HepG2 (cell line): ENCODE data around the gene DHRS11. TPM values are rescaled to one million over a fixed set of nuclear protein-coding genes. Genes with fewer than 3 reads are reported as not detected.

ENCODE experiments used
- ATAC-seq: fragments of 200-7000 bp; cut with Tn5 transposase; 3 replicates; pipeline ENCODE4 v1.9.1; 2020; ENCODE audit warnings: mild to moderate bottlenecking, moderate library complexity
- BruUV-seq: library from RNA; stranded (reverse); fragments of 400-500 nt; replicated peaks from 2 replicates; lab custom pipeline; 2021; lab: Mats Ljungman, UMichigan
- CTCF ChIA-PET: fragments of 300-600 bp; formaldehyde crosslinking; extraction: SDS; loops from one replicate; lab custom pipeline; 2021; ENCODE audit warnings: low total read pairs, inconsistent platforms, low intra/inter-chr PET ratio; lab: Yijun Ruan, JAX
- POLR2A ChIA-PET: fragments of 350-600 bp; sonication (Branson Sonifier 250); formaldehyde crosslinking; loops from one replicate; lab custom pipeline; 2020; ENCODE audit warnings: antibody characterized with exemption, inconsistent platforms; lab: Yijun Ruan, JAX
- DNase-seq: peaks from one replicate; pipeline ENCODE4 v3.0.0-alpha.2; 2015; ENCODE audit warnings: low spot score
- FAIRE-seq: peaks from 3 replicates; lab custom pipeline; 2011; peaks lifted over from hg19 to GRCh38; lab: Jason Lieb, UNC
- H2AFZ ChIP-seq: one replicate; pipeline ENCODE4 v1.6.1; 2011; ENCODE audit warnings: low read length, inconsistent platforms
- H3K27ac ChIP-seq: fragments of 300-600 bp; 3 replicates; pipeline ENCODE4 v1.8.0; 2011; ENCODE audit warnings: mixed run types, mild to moderate bottlenecking, mixed read lengths, low read length, inconsistent platforms; ENCODE audit not compliant: insufficient read depth; ENCODE audit errors: extremely low read length
- H3K27me3 ChIP-seq, 2 experiments: fragments of 200-600 bp in 1 of 2; 2 replicates in 1 of 2; 3 replicates in 1 of 2; pipeline versions ENCODE4 v1.6.0 to v1.8.0; 2011; ENCODE audit warnings: low read length in 2 of 2, mild to moderate bottlenecking in 2 of 2, moderate library complexity in 2 of 2, inconsistent platforms in 1 of 2; ENCODE audit not compliant: insufficient read depth in 2 of 2, control insufficient read depth in 1 of 2
- H3K36me3 ChIP-seq, 2 experiments: fragments of 200-600 bp in 1 of 2; replicated peaks in 1 of 2; 2 replicates in 1 of 2; 3 replicates in 1 of 2; pipeline versions ENCODE4 v1.5.1 to v1.8.0; 2011; ENCODE audit warnings: low read length in 2 of 2, inconsistent platforms in 1 of 2; ENCODE audit not compliant: insufficient read depth in 2 of 2, control insufficient read depth in 1 of 2
- H3K4me1 ChIP-seq: 2 replicates; pipeline ENCODE4 v1.5.1; 2012; ENCODE audit warnings: low read length, inconsistent platforms; ENCODE audit not compliant: insufficient read depth
- H3K4me2 ChIP-seq: 2 replicates; pipeline ENCODE4 v1.6.0; 2011; ENCODE audit warnings: low read depth, low read length, inconsistent platforms
- H3K4me3 ChIP-seq, 3 experiments: fragments of 200-600 bp in 1 of 3; sonication (generic), shearing (Covaris generic) in 1 of 3; replicated peaks in 1 of 3; 2 replicates each; pipeline ENCODE4 v1.5.1; 2011 to 2016; ENCODE audit warnings: low read length in 3 of 3, inconsistent platforms in 2 of 3, low read depth in 2 of 3, mild to moderate bottlenecking in 2 of 3, control low read depth in 1 of 3, mixed read lengths in 1 of 3; ENCODE audit not compliant: insufficient read depth in 1 of 3
- H3K79me2 ChIP-seq: one replicate; pipeline ENCODE4 v1.6.1; 2011; ENCODE audit warnings: low read length, inconsistent platforms; ENCODE audit not compliant: insufficient read depth
- H3K9ac ChIP-seq: 2 replicates; pipeline ENCODE4 v1.6.0; 2011; ENCODE audit warnings: mild to moderate bottlenecking, low read depth, low read length, inconsistent platforms; ENCODE audit not compliant: insufficient read depth
- H3K9me3 ChIP-seq: 2 replicates; pipeline ENCODE4 v1.5.1; 2012; ENCODE audit warnings: mild to moderate bottlenecking, low read length
- H4K20me1 ChIP-seq: 2 replicates; pipeline ENCODE4 v1.6.0; 2011; ENCODE audit warnings: inconsistent platforms, mild to moderate bottlenecking, low read length, moderate library complexity; ENCODE audit not compliant: insufficient read depth
- AGO1 ChIP-seq: fragments of 200-400 bp; formaldehyde crosslinking; IDR thresholded peaks from 2 replicates; pipeline ENCODE4 v1.6.1; 2017; ENCODE audit warnings: mild to moderate bottlenecking, low read depth, low read length, moderate library complexity; ENCODE audit not compliant: poor library complexity, severe bottlenecking
- BRF2 ChIP-seq: sonication (generic); formaldehyde crosslinking; IDR thresholded peaks from 2 replicates; pipeline ENCODE4 v1.8.1; 2022; ENCODE audit warnings: mild to moderate bottlenecking, missing genetic modification reagents
- HINFP ChIP-seq: sonication (generic); formaldehyde crosslinking; IDR thresholded peaks from 2 replicates; pipeline ENCODE4 v1.4.0; 2020; ENCODE audit warnings: low read depth, mild to moderate bottlenecking, missing genetic modification reagents
- JDP2 ChIP-seq: sonication (generic); formaldehyde crosslinking; IDR thresholded peaks from 2 replicates; pipeline ENCODE4 v1.8.1; 2022; ENCODE audit warnings: missing genetic modification reagents, borderline replicate concordance
- KDM2A ChIP-seq: sonication (generic); formaldehyde crosslinking; IDR thresholded peaks from 2 replicates; pipeline ENCODE4 v1.4.0; 2020; ENCODE audit warnings: low read depth, missing genetic modification reagents, borderline replicate concordance
- KDM4B ChIP-seq: sonication (generic); formaldehyde crosslinking; IDR thresholded peaks from 2 replicates; pipeline ENCODE4 v1.4.0; 2020; ENCODE audit warnings: missing genetic modification reagents
- NFYB ChIP-seq: sonication (generic); formaldehyde crosslinking; IDR thresholded peaks from 2 replicates; pipeline ENCODE4 v1.4.0; 2020; ENCODE audit warnings: missing genetic modification reagents
- RBFOX2 ChIP-seq: fragments of 200-400 bp; formaldehyde crosslinking; IDR thresholded peaks from 2 replicates; pipeline ENCODE4 v1.6.1; 2017; ENCODE audit warnings: low read depth, mild to moderate bottlenecking, low read length
- TGIF2 ChIP-seq: IDR thresholded peaks from 2 replicates; pipeline ENCODE4 v1.6.1; 2016; ENCODE audit warnings: control low read depth, missing compliant biosample characterization
- ZBTB40 ChIP-seq, 2 experiments: fragments of 450-650 bp in 1 of 2; sonication (generic) in 1 of 2; formaldehyde crosslinking in 1 of 2; IDR thresholded peaks; 2 replicates each; pipeline versions ENCODE4 v1.6.1 to v1.8.0; 2016 to 2022; ENCODE audit warnings: antibody characterized with exemption in 1 of 2, mild to moderate bottlenecking in 1 of 2, missing genetic modification reagents in 1 of 2
- ZFP36L2 ChIP-seq: sonication (generic); formaldehyde crosslinking; IDR thresholded peaks from 2 replicates; pipeline ENCODE4 v1.4.0; 2020; ENCODE audit warnings: missing genetic modification reagents
- ZFP82 ChIP-seq: sonication (generic); formaldehyde crosslinking; IDR thresholded peaks from 2 replicates; pipeline ENCODE4 v1.5.1; 2020; ENCODE audit warnings: mild to moderate bottlenecking, missing genetic modification reagents, borderline replicate concordance
- ZNF333 ChIP-seq: sonication (generic); formaldehyde crosslinking; IDR thresholded peaks from 2 replicates; pipeline ENCODE4 v1.4.0; 2020; ENCODE audit warnings: mild to moderate bottlenecking, missing genetic modification reagents, borderline replicate concordance
- ZNF350 ChIP-seq: sonication (generic); formaldehyde crosslinking; IDR thresholded peaks from 2 replicates; pipeline ENCODE4 v1.4.0; 2020; ENCODE audit warnings: mild to moderate bottlenecking, low read depth, missing genetic modification reagents, borderline replicate concordance
- WGBS: methylation state at CpG from one replicate; pipeline ENCODE4 v1.1.6; 2017; ENCODE audit warnings: low lambda C conversion rate; 5-methylcytosine and 5-hydroxymethylcytosine counted together
- in situ Hi-C: cut with HindIII; loops from 2 replicates; pipeline ENCODE4 v1.10.0; 2017; ENCODE audit warnings: low pct_unique_long_range_greater_than_20kb; ENCODE audit not compliant: extremely low pct_ligation_motif_present
- intact Hi-C: fragments of 100-400 bp; cut with micrococcal nuclease; formaldehyde crosslinking; loops from one replicate; pipeline ENCODE4 v1.10.0; 2022; ENCODE audit not compliant: unreplicated experiment
- polyA plus RNA-seq, 8 experiments: library from polyadenylated mRNA; depleted of rRNA in 3 of 8; stranded (reverse) in 7 of 8; unstranded in 1 of 8; fragments of >200 nt; fragmentation: Illumina TruSeq in 4 of 8; extraction: Trizol in 4 of 8; gene quantifications; 2 replicates each; pipeline versions ENCODE4 v1.2.1 to v1.2.3, GENCODE V29; 2011 to 2016; ENCODE audit warnings: low read depth in 4 of 8, missing spikeins in 1 of 8, mixed read lengths in 1 of 8; ENCODE audit not compliant: insufficient read depth in 1 of 8
- total RNA-seq, 5 experiments: library from RNA; depleted of rRNA; stranded (reverse); fragments of >200 nt; fragmentation: Illumina TruSeq; extraction: Trizol; gene quantifications; 2 replicates each; pipeline ENCODE4 v1.2.3, GENCODE V29; 2016; ENCODE audit warnings: low read depth in 1 of 5

Gene DHRS11
- total and polyA plus RNA-seq, 2 of the 13 experiments (the other 11 are each of a cell fraction or from before 2014, with no cell fraction given) = 28.4 to 41.9 TPM

- intact Hi-C loops (no loop called here), in situ Hi-C loops (no loop called here)
- ATAC-seq = no peak
- WGBS = 63% methylated on average over 6 of the region's 10 CpGs
- BruUV-seq = no TSS peak
- ChIA-PET CTCF (no interaction called here), POLR2A (no interaction called here)
- no peaks in the 10 kb centered on the region for H3K36me3 ChIP-seq
- H4K20me1 ChIP-seq = peaks cover 4% of the 10 kb centered on the region; the same call in 1 of the 2 replicates
- no peak overlapping the region for H3K27ac ChIP-seq
- H3K27me3 ChIP-seq = peaks cover 16 to 78% of the 10 kb centered on the region in 2 experiments
- DNase-seq = no peak
- no peaks in the 10 kb centered on the region for H3K79me2 ChIP-seq
- H3K4me3 ChIP-seq = no peak overlapping the region
- no peaks in the 10 kb centered on the region for H3K4me1 ChIP-seq
- FAIRE-seq = no peak
- H3K4me2 ChIP-seq = no peak overlapping the region
- H3K9me3 ChIP-seq = no peaks in the 10 kb centered on the region
- H3K9ac ChIP-seq = no peak overlapping the region
- no peak overlapping the region for H2AFZ ChIP-seq
- no peak for TF ChIP-seq ZNF350 (CRISPR knock-in tag)
- no peak for TF ChIP-seq JDP2 (CRISPR knock-in tag)
- no peak for TF ChIP-seq KDM4B
- TF ChIP-seq BRF2 (CRISPR knock-in tag) = no peak
- TF ChIP-seq RBFOX2 = no peak
- TF ChIP-seq ZBTB40 (IDR thresholded peaks at IDR 0.05) = no peak
- no peak for TF ChIP-seq ZBTB40 (CRISPR knock-in tag; IDR thresholded peaks at IDR 0.05)
- no peak for TF ChIP-seq AGO1
- no peak for TF ChIP-seq KDM2A (CRISPR knock-in tag)
- TF ChIP-seq ZFP82 (CRISPR knock-in tag) = no peak
- TF ChIP-seq HINFP (CRISPR knock-in tag) = no peak
- no peak for TF ChIP-seq ZFP36L2 (CRISPR knock-in tag)
- TF ChIP-seq TGIF2 (CRISPR knock-in tag) = no peak
- TF ChIP-seq NFYB (CRISPR knock-in tag) = no peak
- no peak for TF ChIP-seq ZNF333 (CRISPR knock-in tag)
Measured at GRCh38 chr17:36640836-36641235, 49.2 kb downstream of the DHRS11 start.
